Cerebellar cortex (tissue), 1 donor: ENCODE results near the gene NFKBIB.

Experiments used
- DNase-seq: peaks from one replicate; pipeline ENCODE4 v3.0.0-alpha.2; 2015; ENCODE audit warnings: low spot score

The NFKBIB gene

GRCh38 chr19:38958301-38958700, 58.5 kb downstream of the NFKBIB start:
- DNase-seq = no peak
